ENCODE measurements around the gene PTH1R. TPM values are rescaled to one million over a fixed set of nuclear protein-coding genes. Genes with fewer than 3 reads are reported as not detected.

Gene PTH1R
- total RNA-seq, 1 experiment from 2014 or later: not detected

GRCh38 chr3:46862369-46863025 lies 15.0 kb upstream of the PTH1R start:
- Histone ChIP-seq H3K27me3 (ENCODE audit: control insufficient read depth, insufficient read depth, low read length) (no peaks in the 10 kb centered on the region), H3K4me3 (ENCODE audit: low read depth in 2 of 2, low read length in 2 of 2) (no peak overlapping the region), H3K4me1 (ENCODE audit: control insufficient read depth, insufficient read depth, low read length) (no peaks in the 10 kb centered on the region), H3K27ac (ENCODE audit: low read length) (no peak overlapping the region), H3K9me3 (ENCODE audit: control insufficient read depth, insufficient read depth, low read depth, low read length) (no peaks in the 10 kb centered on the region), H3K36me3 (ENCODE audit: control insufficient read depth, insufficient read depth, low read length) (no peaks in the 10 kb centered on the region)
- CTCF ChIA-PET: no interaction called here
- in situ Hi-C loops (cut with HindIII; ENCODE audit: low pct_unique_long_range_greater_than_20kb, low sequenced_read_pairs) (no loop called here), intact Hi-C loops (cut with micrococcal nuclease; ENCODE audit: unreplicated experiment) (no loop called here)
- no TSS peak for BruUV-seq (replicated peaks)
- ATAC-seq: no peak
- POLR2A ChIA-PET: no interaction called here
- DNase-seq (ENCODE audit: low read depth, low spot score): no peak
- TF ChIP-seq CTCF (IDR thresholded peaks at IDR 0.05): no peak
- no peak for TF ChIP-seq SIN3A (IDR thresholded peaks at IDR 0.05; ENCODE audit: borderline replicate concordance, insufficient read depth, low read depth, low read length)
- TF ChIP-seq TCF7L2 (IDR thresholded peaks at IDR 0.05; ENCODE audit: low read depth, low read length): no peak
- no peak for TF ChIP-seq POLR2AphosphoS5 (IDR thresholded peaks at IDR 0.05; ENCODE audit: low read depth, low read length)
- TF ChIP-seq REST (IDR thresholded peaks at IDR 0.05; ENCODE audit: insufficient read depth in 1 of 2, low read depth in 2 of 2, low read length in 1 of 2): no peak

GRCh38 chr3:46863261-46863782 lies 14.2 kb upstream of the PTH1R start, which contains the start of gene MYL3:
Gene MYL3 (minus strand): TSS chr3:46863444. CDS start chr3:46863390, 54 bp downstream.
- ATAC-seq (no peak), DNase-seq (ENCODE audit: low read depth, low spot score) (no peak)
- Histone ChIP-seq H3K36me3 (ENCODE audit: control insufficient read depth, insufficient read depth, low read length) (no peaks in the 10 kb centered on the region), H3K27me3 (ENCODE audit: control insufficient read depth, insufficient read depth, low read length) (no peaks in the 10 kb centered on the region), H3K4me3 (ENCODE audit: low read depth in 2 of 2, low read length in 2 of 2) (no peak within 1 kb of the TSS), H3K4me1 (ENCODE audit: control insufficient read depth, insufficient read depth, low read length) (no peaks in the 10 kb centered on the region), H3K27ac (ENCODE audit: low read length) (no peak within 1 kb of the TSS), H3K9me3 (ENCODE audit: control insufficient read depth, insufficient read depth, low read depth, low read length) (no peaks in the 10 kb centered on the region)
- ChIA-PET POLR2A (no interaction called here), CTCF (no interaction called here)
- BruUV-seq (replicated peaks): no TSS peak
- intact Hi-C loops (cut with micrococcal nuclease; ENCODE audit: unreplicated experiment) (no loop called here), in situ Hi-C loops (cut with HindIII; ENCODE audit: low pct_unique_long_range_greater_than_20kb, low sequenced_read_pairs) (no loop called here)
- TF ChIP-seq SIN3A (IDR thresholded peaks at IDR 0.05; ENCODE audit: borderline replicate concordance, insufficient read depth, low read depth, low read length) (no peak), REST (IDR thresholded peaks at IDR 0.05; ENCODE audit: insufficient read depth in 1 of 2, low read depth in 2 of 2, low read length in 1 of 2) (no peak), CTCF (IDR thresholded peaks at IDR 0.05) (no peak), TCF7L2 (IDR thresholded peaks at IDR 0.05; ENCODE audit: low read depth, low read length) (no peak), POLR2AphosphoS5 (IDR thresholded peaks at IDR 0.05; ENCODE audit: low read depth, low read length) (no peak)

Data from Panc1 (cell line).